ENCODE measurements around the gene PDS5B. TPM values are rescaled to one million over a fixed set of nuclear protein-coding genes. Genes with fewer than 3 reads are reported as not detected.

The PDS5B gene
- total and polyA plus RNA-seq, 4 donors, result 3.6 to 24.3 (median 12.9) TPM

GRCh38 chr13:32545083-32545482 is 41.2 kb upstream of the PDS5B start (continued):
- TF ChIP-seq REST (IDR thresholded peaks at IDR 0.05), result no peak
- no peak for TF ChIP-seq RAD21 (IDR thresholded peaks at IDR 0.05)

GRCh38 chr13:32548837-32549236 is 37.4 kb upstream of the PDS5B start:
- H3K9me3 ChIP-seq (ENCODE audit: control insufficient read depth in 4 of 4, low read length in 3 of 4), result peaks cover 0 to 1% (median 0%) of the 10 kb centered on the region in 4 donors
- H3K27ac ChIP-seq (ENCODE audit: low read depth in 1 of 2, low read length in 2 of 2), result no peak overlapping the region
- TF ChIP-seq, protein P1, sequence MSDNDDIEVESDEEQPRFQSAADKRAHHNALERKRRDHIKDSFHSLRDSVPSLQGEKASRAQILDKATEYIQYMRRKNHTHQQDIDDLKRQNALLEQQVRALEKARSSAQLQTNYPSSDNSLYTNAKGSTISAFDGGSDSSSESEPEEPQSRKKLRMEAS (IDR thresholded peaks at IDR 0.05), result no peak
- TF ChIP-seq JUND (IDR thresholded peaks at IDR 0.05), result no peak
- no peak for TF ChIP-seq ZBTB33 (IDR thresholded peaks at IDR 0.05)
- TF ChIP-seq HNF4G (IDR thresholded peaks at IDR 0.05), result no peak
- TF ChIP-seq YY1 (IDR thresholded peaks at IDR 0.05), result no peak
- TF ChIP-seq REST (IDR thresholded peaks at IDR 0.05), result no peak
- no peak for TF ChIP-seq TAF1 (conservative IDR thresholded peaks at IDR 0.05)
- TF ChIP-seq FOXA2 (IDR thresholded peaks at IDR 0.05), result no peak
- no peak for TF ChIP-seq FOXA1 (IDR thresholded peaks at IDR 0.05)
- TF ChIP-seq GABPA (IDR thresholded peaks at IDR 0.05 in 1 of 2, conservative IDR thresholded peaks at IDR 0.05 in 1 of 2), result no peak
- no peak for TF ChIP-seq EGR1 (IDR thresholded peaks at IDR 0.05; ENCODE audit: low read depth in 2 of 2)
- no peak for TF ChIP-seq HNF4A (conservative IDR thresholded peaks at IDR 0.05)
- no peak for DNase-seq (ENCODE audit: low spot score)
- peaks cover 3 to 6% (median 4%) of the 10 kb centered on the region in 4 donors for H3K4me1 ChIP-seq (ENCODE audit: control insufficient read depth in 4 of 4, insufficient read depth in 4 of 4, low read length in 3 of 4)
- 34% methylated on average over 2 of the region's 2 CpGs for WGBS
- no peaks in the 10 kb centered on the region for H3K27me3 ChIP-seq (ENCODE audit: control insufficient read depth in 4 of 4, insufficient read depth in 4 of 4, low read length in 3 of 4)
- H3K36me3 ChIP-seq (ENCODE audit: control insufficient read depth in 4 of 4, insufficient read depth in 3 of 4, low read depth in 1 of 4, low read length in 3 of 4), result no peaks in the 10 kb centered on the region
- no peak overlapping the region for H3K4me3 ChIP-seq (ENCODE audit: low read depth in 1 of 3, low read length in 3 of 3)
- H3K9ac ChIP-seq (ENCODE audit: low read depth in 1 of 2, low read length in 2 of 2), result no peak overlapping the region

Measured in liver (tissue), 9 donors.